IMR-90 (cell line): ENCODE results near the gene WEE1. TPM values are rescaled to one million over a fixed set of nuclear protein-coding genes. Genes with fewer than 3 reads are reported as not detected.

Experiments used
- ATAC-seq: fragments of 200-7000 bp; cut with Tn5 transposase; 2 replicates; pipeline ENCODE4 v1.9.1; 2020; ENCODE audit warnings: low read depth, mild to moderate bottlenecking, moderate library complexity
- BruUV-seq: library from RNA; stranded (reverse); fragments of 400-500 nt; replicated peaks from 2 replicates; lab custom pipeline; 2021; lab: Mats Ljungman, UMichigan
- CTCF ChIA-PET: fragments of 300-600 bp; formaldehyde crosslinking; extraction: SDS; loops from one replicate; lab custom pipeline; 2021; ENCODE audit warnings: antibody characterized with exemption; lab: Yijun Ruan, JAX
- POLR2A ChIA-PET: fragments of 300-600 bp; sonication (Branson Sonifier 250); formaldehyde crosslinking; loops from one replicate; lab custom pipeline; 2022; ENCODE audit warnings: antibody characterized with exemption; ENCODE audit not compliant: unreplicated experiment; lab: Charles Lee
- DNase-seq: peaks from one replicate; pipeline ENCODE4 v3.0.0; 2013
- H2AFZ ChIP-seq: replicated peaks from 2 replicates; pipeline ENCODE3; 2013; ENCODE audit warnings: low read length, mild to moderate bottlenecking; ENCODE audit not compliant: poor library complexity
- H2AK5ac ChIP-seq: 2 replicates; pipeline ENCODE4 v1.6.1; 2013; ENCODE audit warnings: low read depth, low read length, inconsistent platforms
- H2AK9ac ChIP-seq: replicated peaks from 2 replicates; pipeline ENCODE3; 2013; ENCODE audit warnings: mild to moderate bottlenecking, low read depth, low read length, moderate library complexity; ENCODE audit not compliant: poor library complexity
- H2BK120ac ChIP-seq: 2 replicates; pipeline ENCODE4 v1.6.1; 2013; ENCODE audit warnings: low read depth, low read length, inconsistent platforms
- H2BK15ac ChIP-seq: 3 replicates; pipeline ENCODE4 v1.6.1; 2013; ENCODE audit warnings: low read depth, low read length, inconsistent platforms
- H2BK20ac ChIP-seq: 2 replicates; pipeline ENCODE4 v1.6.1; 2013; ENCODE audit warnings: low read depth, mild to moderate bottlenecking, inconsistent platforms, low read length, moderate library complexity
- H2BK5ac ChIP-seq: 2 replicates; pipeline ENCODE4 v1.6.1; 2013; ENCODE audit warnings: mild to moderate bottlenecking, low read depth, low read length, inconsistent platforms; ENCODE audit not compliant: poor library complexity, severe bottlenecking
- H3K14ac ChIP-seq: replicated peaks from 2 replicates; pipeline ENCODE4 v1.6.1; 2013; ENCODE audit warnings: low read depth, low read length, inconsistent platforms
- H3K18ac ChIP-seq: 2 replicates; pipeline ENCODE4 v1.6.1; 2013; ENCODE audit warnings: low read depth, low read length, control low read depth
- H3K23ac ChIP-seq: 2 replicates; pipeline ENCODE4 v1.6.1; 2013; ENCODE audit warnings: low read depth, low read length, inconsistent platforms
- H3K27ac ChIP-seq: 2 replicates; pipeline ENCODE4 v1.5.1; 2013; ENCODE audit warnings: mild to moderate bottlenecking, control low read depth, low read length; ENCODE audit not compliant: insufficient read depth
- H3K27me3 ChIP-seq: 2 replicates; pipeline ENCODE4 v1.6.1; 2013; ENCODE audit warnings: low read length; ENCODE audit not compliant: control insufficient read depth, insufficient read depth
- H3K36me3 ChIP-seq: 2 replicates; pipeline ENCODE4 v1.6.1; 2013; ENCODE audit warnings: low read length, mixed read lengths; ENCODE audit not compliant: control insufficient read depth, insufficient read depth
- H3K4ac ChIP-seq: 2 replicates; pipeline ENCODE4 v1.6.1; 2013; ENCODE audit warnings: low read depth, low read length, inconsistent platforms
- H3K4me1 ChIP-seq: 2 replicates; pipeline ENCODE4 v1.6.1; 2013; ENCODE audit warnings: low read length, mixed read lengths; ENCODE audit not compliant: control insufficient read depth, insufficient read depth
- H3K4me2 ChIP-seq: 2 replicates; pipeline ENCODE4 v1.6.1; 2013; ENCODE audit warnings: low read depth, mild to moderate bottlenecking, control low read depth, low read length, moderate library complexity
- H3K4me3 ChIP-seq: 2 replicates; pipeline ENCODE4 v1.5.1; 2013; ENCODE audit warnings: low read depth, mild to moderate bottlenecking, control low read depth, low read length, moderate library complexity; ENCODE audit not compliant: insufficient read depth
- H3K56ac ChIP-seq: 2 replicates; pipeline ENCODE4 v1.6.1; 2013; ENCODE audit warnings: low read length, inconsistent platforms; ENCODE audit not compliant: insufficient read depth; ENCODE audit errors: extremely low read depth
- H3K79me1 ChIP-seq, 2 experiments: 2 replicates each; pipeline ENCODE4 v1.6.1; 2013; ENCODE audit warnings: low read length in 2 of 2, inconsistent platforms in 1 of 2, low read depth in 1 of 2
- H3K9ac ChIP-seq: 2 replicates; pipeline ENCODE4 v1.6.1; 2013; ENCODE audit warnings: low read depth, low read length, control low read depth
- H3K9me1 ChIP-seq: 2 replicates; pipeline ENCODE4 v1.6.1; 2013; ENCODE audit warnings: low read length, inconsistent platforms; ENCODE audit not compliant: insufficient read depth
- H3K9me3 ChIP-seq: 2 replicates; pipeline ENCODE4 v1.6.1; 2013; ENCODE audit warnings: low read length; ENCODE audit not compliant: control insufficient read depth, insufficient read depth
- H4K20me1 ChIP-seq: 2 replicates; pipeline ENCODE4 v1.6.1; 2013; ENCODE audit warnings: low read length, inconsistent platforms; ENCODE audit not compliant: insufficient read depth
- H4K5ac ChIP-seq: 2 replicates; pipeline ENCODE4 v1.6.1; 2013; ENCODE audit warnings: mild to moderate bottlenecking, low read depth, low read length, control low read depth
- H4K8ac ChIP-seq, 2 experiments: 2 replicates each; pipeline ENCODE4 v1.6.1; 2013; ENCODE audit warnings: low read depth in 2 of 2, low read length in 2 of 2, control low read depth in 1 of 2, inconsistent platforms in 1 of 2
- H4K91ac ChIP-seq: 2 replicates; pipeline ENCODE4 v1.6.1; 2013; ENCODE audit warnings: low read depth, low read length, inconsistent platforms; ENCODE audit not compliant: insufficient read depth
- FOS ChIP-seq: fragments of 150-350 bp; IDR thresholded peaks from 2 replicates; pipeline ENCODE4 v1.6.1; 2016; ENCODE audit warnings: low read depth, low read length
- RCOR1 ChIP-seq: IDR thresholded peaks from 2 replicates; pipeline ENCODE4 v1.6.1; 2012; ENCODE audit warnings: mild to moderate bottlenecking, low read length, improper control_type of control experiment; ENCODE audit not compliant: insufficient replicate concordance
- dilution Hi-C: fragments of 300-500 bp; cut with HindIII; formaldehyde crosslinking; loops from one replicate; pipeline ENCODE4 v1.14.3; 2018; ENCODE audit warnings: low sequenced_read_pairs; ENCODE audit not compliant: unreplicated experiment
- in situ Hi-C: fragments of 300-500 bp; cut with MboI; formaldehyde crosslinking; loops from 3 replicates; pipeline ENCODE4 v1.14.3; 2019; ENCODE audit warnings: low sequenced_read_pairs, inconsistent platforms, mixed read lengths
- intact Hi-C: fragments of 100-400 bp; cut with micrococcal nuclease; formaldehyde crosslinking; loops from 2 replicates; pipeline ENCODE4 v1.10.0; 2022
- polyA plus RNA-seq, 3 experiments: library from polyadenylated mRNA; depleted of rRNA; stranded (reverse); fragments of >200 nt; gene quantifications; 2 replicates each; pipeline ENCODE4 v1.2.3, GENCODE V29; 2012; ENCODE audit warnings: low replicate concordance in 1 of 3
- total RNA-seq: library from RNA; depleted of rRNA; stranded (reverse); fragments of >200 nt; gene quantifications from 2 replicates; pipeline ENCODE4 v1.2.3, GENCODE V29; 2012
- TF ChIP-seq, protein P1 (sequence below): fragments of 150-350 bp; IDR thresholded peaks from 2 replicates; pipeline ENCODE4 v1.6.1; 2017; ENCODE audit warnings: mild to moderate bottlenecking, antibody characterized with exemption, low read length, low read depth
- TF ChIP-seq, protein P2 (sequence below): fragments of 150-350 bp; IDR thresholded peaks from 2 replicates; pipeline ENCODE4 v1.6.1; 2016; ENCODE audit warnings: low read depth, mild to moderate bottlenecking, low read length, moderate library complexity, borderline replicate concordance

WEE1 gene
- total and polyA plus RNA-seq, 2 of the 4 experiments (the other 2 are of a cell fraction): 26.5 to 29.2 TPM

GRCh38 chr11:9562716-9563115 lies 10.8 kb upstream of the WEE1 start:
- Histone ChIP-seq H3K9me3 (no peaks in the 10 kb centered on the region), H2AK9ac (no peak overlapping the region), H3K27ac (no peak overlapping the region), H3K18ac (no peak overlapping the region), H3K23ac (no peak overlapping the region), H4K20me1 (no peaks in the 10 kb centered on the region), H3K9ac (no peak overlapping the region), H3K79me1 (peaks cover 0 to 7% of the 10 kb centered on the region in 2 experiments; a peak in 2 of 4 replicates), H2AFZ (no peak overlapping the region), H2BK5ac (no peak overlapping the region), H4K5ac (no peak overlapping the region), H4K8ac (no peak overlapping the region), H2AK5ac (peak overlapping the region; percentile 69; the same call in 1 of the 2 replicates), H3K4ac (peak overlapping the region; percentile 69; the same call in 1 of the 2 replicates), H3K36me3 (no peaks in the 10 kb centered on the region), H3K27me3 (no peaks in the 10 kb centered on the region), H3K4me1 (peaks cover 8% of the 10 kb centered on the region), H2BK15ac (peak overlapping the region; percentile 73; the same call in 1 of the 3 replicates), H2BK120ac (peak overlapping the region; percentile 24; the same call in 1 of the 2 replicates), H3K4me3 (no peak overlapping the region), H3K14ac (no peak overlapping the region), H3K4me2 (no peak overlapping the region), H3K56ac (no peak overlapping the region), H2BK20ac (no peak overlapping the region), H4K91ac (no peak overlapping the region), H3K9me1 (peaks cover 7% of the 10 kb centered on the region)
- TF ChIP-seq RCOR1 (no peak), FOS (no peak)
- TF ChIP-seq, protein P1, sequence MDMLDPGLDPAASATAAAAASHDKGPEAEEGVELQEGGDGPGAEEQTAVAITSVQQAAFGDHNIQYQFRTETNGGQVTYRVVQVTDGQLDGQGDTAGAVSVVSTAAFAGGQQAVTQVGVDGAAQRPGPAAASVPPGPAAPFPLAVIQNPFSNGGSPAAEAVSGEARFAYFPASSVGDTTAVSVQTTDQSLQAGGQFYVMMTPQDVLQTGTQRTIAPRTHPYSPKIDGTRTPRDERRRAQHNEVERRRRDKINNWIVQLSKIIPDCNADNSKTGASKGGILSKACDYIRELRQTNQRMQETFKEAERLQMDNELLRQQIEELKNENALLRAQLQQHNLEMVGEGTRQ: no peak
- TF ChIP-seq, protein P2, sequence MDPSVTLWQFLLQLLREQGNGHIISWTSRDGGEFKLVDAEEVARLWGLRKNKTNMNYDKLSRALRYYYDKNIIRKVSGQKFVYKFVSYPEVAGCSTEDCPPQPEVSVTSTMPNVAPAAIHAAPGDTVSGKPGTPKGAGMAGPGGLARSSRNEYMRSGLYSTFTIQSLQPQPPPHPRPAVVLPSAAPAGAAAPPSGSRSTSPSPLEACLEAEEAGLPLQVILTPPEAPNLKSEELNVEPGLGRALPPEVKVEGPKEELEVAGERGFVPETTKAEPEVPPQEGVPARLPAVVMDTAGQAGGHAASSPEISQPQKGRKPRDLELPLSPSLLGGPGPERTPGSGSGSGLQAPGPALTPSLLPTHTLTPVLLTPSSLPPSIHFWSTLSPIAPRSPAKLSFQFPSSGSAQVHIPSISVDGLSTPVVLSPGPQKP: no peak
- dilution Hi-C loops (no loop called here), in situ Hi-C loops (no loop called here), intact Hi-C loops (no loop called here)
- no peak for DNase-seq
- no TSS peak for BruUV-seq
- ChIA-PET POLR2A (no interaction called here), CTCF (no interaction called here)
- ATAC-seq: no peak
